NB4 (cell line): Measurements from ENCODE around the gene PREPL.

Source experiments
- CTCF ChIP-seq: IDR thresholded peaks from one replicate; pipeline ENCODE4 v1.5.1; 2012; ENCODE audit warnings: low read depth, low read length
- MYC ChIP-seq: IDR thresholded peaks from 2 replicates; pipeline ENCODE4 v1.6.1; 2011; ENCODE audit warnings: low read depth, low read length
- POLR2A ChIP-seq: IDR thresholded peaks from 2 replicates; pipeline ENCODE4 v1.6.1; 2011; ENCODE audit warnings: mild to moderate bottlenecking; ENCODE audit not compliant: insufficient read length; ENCODE audit errors: extremely low read depth
- TF ChIP-seq, protein P1 (sequence below): IDR thresholded peaks from 2 replicates; pipeline ENCODE4 v1.6.1; 2011; ENCODE audit warnings: low read depth, low read length

DNA sequence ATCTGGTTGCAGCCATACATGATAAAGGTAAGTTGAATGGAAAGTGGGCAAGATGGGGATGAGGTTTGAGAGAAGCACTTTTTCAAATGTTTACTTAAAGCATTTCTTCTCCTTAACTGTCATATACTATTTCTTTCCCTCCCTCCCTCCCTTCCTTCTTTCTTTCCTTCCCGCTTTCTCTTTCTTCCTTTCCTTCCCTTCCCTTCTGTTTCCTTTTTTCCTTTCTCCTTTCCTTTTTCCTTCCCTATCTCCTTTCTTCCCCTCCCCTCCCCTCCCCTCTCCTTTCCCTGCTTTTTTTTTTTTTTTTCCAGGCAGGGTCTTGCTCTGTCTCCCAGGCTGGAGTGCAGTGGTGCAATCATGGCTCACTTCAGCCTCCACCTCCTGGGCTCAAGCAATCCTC is 80.4 kb downstream of the PREPL start:
- TF ChIP-seq, protein P1, sequence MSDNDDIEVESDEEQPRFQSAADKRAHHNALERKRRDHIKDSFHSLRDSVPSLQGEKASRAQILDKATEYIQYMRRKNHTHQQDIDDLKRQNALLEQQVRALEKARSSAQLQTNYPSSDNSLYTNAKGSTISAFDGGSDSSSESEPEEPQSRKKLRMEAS: no peak
- TF ChIP-seq CTCF (no peak), POLR2A (no peak), MYC (no peak)
